Upper lobe of right lung (tissue), 1 donor: Measurements from ENCODE around the gene GAB3. TPM values are rescaled to one million over a fixed set of nuclear protein-coding genes. Genes with fewer than 3 reads are reported as not detected.

ENCODE experiments used
- ATAC-seq: fragments of 200-7000 bp; cut with Tn5 transposase; one replicate; pipeline ENCODE4 v1.9.1; 2020; ENCODE audit warnings: mild to moderate bottlenecking, moderate library complexity
- DNase-seq: peaks from one replicate; pipeline ENCODE4 v3.0.0-alpha.2; 2020
- H3K27ac ChIP-seq: fragments of 200-600 bp; one replicate; pipeline ENCODE4 v1.8.0; 2022
- H3K27me3 ChIP-seq: fragments of 200-600 bp; one replicate; pipeline ENCODE4 v1.8.0; 2022; ENCODE audit warnings: mild to moderate bottlenecking
- H3K36me3 ChIP-seq: fragments of 200-600 bp; one replicate; pipeline ENCODE4 v1.8.0; 2022
- H3K4me1 ChIP-seq: fragments of 200-600 bp; one replicate; pipeline ENCODE4 v1.8.0; 2022
- H3K4me3 ChIP-seq: fragments of 200-600 bp; one replicate; pipeline ENCODE4 v1.8.0; 2022; ENCODE audit warnings: mild to moderate bottlenecking
- H3K9me3 ChIP-seq: fragments of 200-600 bp; one replicate; pipeline ENCODE4 v1.8.0; 2022
- CTCF ChIP-seq: fragments of 200-600 bp; IDR thresholded peaks from one replicate; pipeline ENCODE4 v1.8.0; 2022; ENCODE audit warnings: antibody characterized with exemption
- intact Hi-C: fragments of 100-400 bp; cut with DNase I; formaldehyde crosslinking; loops from one replicate; pipeline ENCODE4 v1.11.0; 2022
- total RNA-seq: library from RNA; stranded (reverse); fragmentation: NEBNext Ultra II Directional; extraction: Animal tissue kit (Norgen Biotek cat#: 25700); gene quantifications from one replicate; pipeline ENCODE4 v1.2.1, GENCODE V29; 2021
- donor health status: DM: no; HTN: yes; CAD: no; lungs with severe emphysema.

Gene GAB3
- total RNA-seq, 1 donor from 2014 or later: 12.9 TPM

DNA sequence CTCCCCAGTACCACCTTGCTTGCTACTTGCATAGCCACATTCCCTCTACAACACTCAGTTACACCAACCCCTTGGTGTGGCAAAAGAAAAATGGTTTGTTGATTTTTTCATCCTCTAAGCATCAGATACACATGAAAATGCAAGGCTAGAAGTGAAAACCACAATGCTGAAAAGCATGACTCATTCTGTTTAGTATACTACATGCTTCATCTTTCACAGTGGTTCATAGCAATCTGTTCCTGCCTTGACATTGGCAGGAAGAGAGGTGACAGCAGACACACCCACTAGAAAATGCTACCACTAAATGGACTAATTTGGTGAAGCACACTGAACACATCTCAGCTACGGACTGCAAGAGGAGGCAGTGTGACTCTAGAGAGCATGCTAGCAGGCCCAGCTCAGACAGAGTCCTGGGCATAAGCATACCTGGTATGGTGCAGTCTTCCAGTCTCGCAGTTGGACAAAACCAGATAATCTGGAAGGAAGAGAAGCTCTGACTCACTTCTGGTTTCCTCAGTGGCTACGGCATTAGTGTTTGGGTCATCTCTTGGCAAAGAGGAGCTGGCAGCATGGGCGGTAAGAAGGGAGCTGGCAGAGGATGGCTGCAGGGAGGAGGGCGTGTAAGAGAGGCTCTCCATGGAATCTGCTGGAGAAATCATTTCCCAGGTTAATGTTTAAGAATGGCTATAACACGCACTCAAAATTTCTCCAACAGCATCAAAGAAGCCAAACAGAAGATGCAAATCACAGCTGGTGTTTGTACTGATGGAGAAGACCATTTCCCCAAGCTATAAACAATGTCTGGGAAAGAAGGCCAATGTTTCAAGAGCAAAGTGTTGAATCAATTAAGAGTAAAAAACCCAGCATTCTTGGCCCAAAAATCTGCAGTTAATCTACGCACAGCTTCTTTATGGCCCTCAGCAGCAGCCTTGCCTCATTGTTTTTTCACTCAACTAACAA, 37.8 kb downstream of the GAB3 start:
- H3K27ac ChIP-seq: no peak overlapping the region
- intact Hi-C loops: no loop called here
- no peak for DNase-seq

DNA sequence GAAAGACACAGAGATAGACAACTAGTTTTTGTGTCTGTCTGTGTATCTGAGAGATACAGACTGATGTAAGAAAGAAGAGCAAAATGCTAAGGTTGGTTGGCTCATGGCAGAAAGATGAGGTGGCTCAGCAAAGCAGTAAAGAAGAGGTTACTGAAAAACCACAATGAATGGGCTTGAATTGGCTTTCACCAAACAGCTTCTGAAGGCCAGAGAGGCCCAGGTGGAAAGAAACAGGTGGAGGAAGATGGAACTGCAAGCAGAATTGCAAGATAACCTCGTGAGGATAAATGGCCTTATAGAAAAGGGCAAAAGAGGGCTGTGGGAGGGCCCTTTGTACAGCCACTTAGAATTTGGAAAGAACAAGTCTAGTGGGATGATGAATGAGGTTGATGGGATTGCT, 39.6 kb downstream of the GAB3 start:
- Histone ChIP-seq H3K27me3 (no peaks in the 10 kb centered on the region), H3K36me3 (peaks cover 5% of the 10 kb centered on the region), H3K4me3 (no peak overlapping the region), H3K4me1 (peaks cover 7% of the 10 kb centered on the region), H3K27ac (no peak overlapping the region), H3K9me3 (no peaks in the 10 kb centered on the region)
- intact Hi-C loops: no loop called here
- DNase-seq: no peak
- ATAC-seq: no peak
- no peak for TF ChIP-seq CTCF

More for the DNA sequence above, 37.8 kb downstream of the GAB3 start:
- ATAC-seq: peak; percentile 49
- no peaks in the 10 kb centered on the region for H3K27me3 ChIP-seq
- no peaks in the 10 kb centered on the region for H3K9me3 ChIP-seq
- peaks cover 5% of the 10 kb centered on the region for H3K36me3 ChIP-seq
- H3K4me1 ChIP-seq: peaks cover 13% of the 10 kb centered on the region
- no peak for TF ChIP-seq CTCF
- H3K4me3 ChIP-seq: no peak overlapping the region

- intact Hi-C loops: no loop called here
- Histone ChIP-seq H3K4me3 (no peak overlapping the region), H3K36me3 (peaks cover 5% of the 10 kb centered on the region), H3K4me1 (peaks cover 7% of the 10 kb centered on the region), H3K27me3 (no peaks in the 10 kb centered on the region), H3K9me3 (no peaks in the 10 kb centered on the region), H3K27ac (no peak overlapping the region)
- no peak for TF ChIP-seq CTCF
- ATAC-seq: no peak
- no peak for DNase-seq
These were observed 40.6 kb downstream of the GAB3 start for GRCh38 chrX:154710309-154710708.

DNA sequence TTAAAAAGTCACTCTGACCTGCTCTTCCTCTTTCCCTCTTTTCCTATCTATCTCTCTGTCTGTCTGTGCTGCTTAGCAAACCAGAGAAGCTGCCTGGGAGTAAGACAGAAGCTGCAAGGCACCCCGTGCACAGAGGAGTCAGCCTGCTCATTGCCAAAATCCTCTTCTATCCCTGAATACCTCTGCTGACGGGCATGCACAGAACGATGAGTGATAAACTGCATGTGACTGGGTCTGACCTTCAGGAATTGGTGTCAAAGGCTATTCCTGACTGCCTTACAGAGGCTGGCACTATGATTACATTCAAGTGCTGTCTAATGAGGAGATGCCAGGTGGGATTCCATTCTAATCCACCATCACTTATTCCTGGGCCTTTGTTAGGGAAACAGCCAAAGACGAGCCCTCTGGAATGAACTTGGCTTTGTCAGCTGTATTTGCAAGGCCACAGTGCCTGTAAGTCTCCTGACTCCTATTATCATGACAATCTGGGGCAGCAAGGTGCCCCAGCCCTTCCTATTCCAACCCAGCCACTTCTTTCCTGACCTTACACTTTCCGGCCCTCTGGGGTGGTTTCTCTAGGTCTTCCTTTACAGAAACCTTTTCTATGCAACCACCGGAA, 52.1 kb downstream of the GAB3 start:
- TF ChIP-seq CTCF: no peak
- DNase-seq (no peak), ATAC-seq (no peak)
- intact Hi-C loops: no loop called here
- no peaks in the 10 kb centered on the region for H3K4me1 ChIP-seq
- H3K27ac ChIP-seq: no peak overlapping the region
- no peaks in the 10 kb centered on the region for H3K27me3 ChIP-seq
- peaks cover 15% of the 10 kb centered on the region for H3K36me3 ChIP-seq
- no peak overlapping the region for H3K4me3 ChIP-seq
- no peaks in the 10 kb centered on the region for H3K9me3 ChIP-seq

GRCh38 chrX:154696676-154697045, 54.2 kb downstream of the GAB3 start:
- no peaks in the 10 kb centered on the region for H3K27me3 ChIP-seq
- no peak for DNase-seq
- no peak overlapping the region for H3K27ac ChIP-seq
- ATAC-seq: no peak
- no peak for TF ChIP-seq CTCF
- H3K4me1 ChIP-seq: no peaks in the 10 kb centered on the region
- no peaks in the 10 kb centered on the region for H3K9me3 ChIP-seq
- intact Hi-C loops: no loop called here
- no peak overlapping the region for H3K4me3 ChIP-seq
- peaks cover 15% of the 10 kb centered on the region for H3K36me3 ChIP-seq
